HEK293T (cell line): ENCODE measurements around the gene CCR7.

Experiments used
- BHLHE40 ChIP-seq: fragments of 450-650 bp; IDR thresholded peaks from 2 replicates; pipeline ENCODE4 v1.6.1; 2016; ENCODE audit warnings: mild to moderate bottlenecking, moderate library complexity, borderline replicate concordance
- CTBP1 ChIP-seq: fragments of 450-650 bp; IDR thresholded peaks from 2 replicates; pipeline ENCODE4 v1.6.1; 2016; ENCODE audit warnings: borderline replicate concordance
- ELF4 ChIP-seq: fragments of 450-650 bp; IDR thresholded peaks from 2 replicates; pipeline ENCODE4 v1.6.1; 2017; ENCODE audit warnings: antibody characterized with exemption
- LEF1 ChIP-seq: fragments of 450-650 bp; IDR thresholded peaks from 2 replicates; pipeline ENCODE4 v1.6.1; 2017; ENCODE audit warnings: mild to moderate bottlenecking, borderline replicate concordance
- PKNOX1 ChIP-seq: fragments of 450-650 bp; IDR thresholded peaks from 2 replicates; pipeline ENCODE4 v1.6.1; 2016
- SP1 ChIP-seq: fragments of 450-650 bp; IDR thresholded peaks from 2 replicates; pipeline ENCODE4 v1.6.1; 2017
- ZNF384 ChIP-seq: fragments of 450-650 bp; IDR thresholded peaks from 2 replicates; pipeline ENCODE4 v1.6.1; 2016

GRCh38 chr17:40606548-40607353, 41.5 kb upstream of the CCR7 start:
- no peak for TF ChIP-seq ELF4
- no peak for TF ChIP-seq PKNOX1
- TF ChIP-seq ZNF384, result no peak
- TF ChIP-seq LEF1, result no peak
- TF ChIP-seq BHLHE40, result no peak
- TF ChIP-seq SP1, result no peak
- no peak for TF ChIP-seq CTBP1
